Left ventricle myocardium superior (tissue), 1 donor: ENCODE results near the gene ZNF101. TPM values are rescaled to one million over a fixed set of nuclear protein-coding genes. Genes with fewer than 3 reads are reported as not detected.
"Not testable (repeated sequence)": the region's sequence is repeated elsewhere in the genome, so short reads cannot be mapped to it uniquely, and the experiment has no call there.

Experiments used
- ATAC-seq: fragments of 200-7000 bp; cut with Tn5 transposase; one replicate; pipeline ENCODE4 v1.9.1; 2020; ENCODE audit warnings: mild to moderate bottlenecking, moderate library complexity
- DNase-seq: peaks from one replicate; pipeline ENCODE4 v3.0.0-alpha.2; 2020
- intact Hi-C: fragments of 100-400 bp; cut with micrococcal nuclease; formaldehyde crosslinking; loops from one replicate; pipeline ENCODE4 v1.11.0; 2022
- total RNA-seq: library from RNA; stranded (reverse); fragmentation: NEBNext Ultra II Directional; extraction: Animal tissue kit (Norgen Biotek cat#: 25700); gene quantifications from one replicate; pipeline ENCODE4 v1.2.1, GENCODE V29; 2021
- donor health status: DM: no; HTN: yes; CAD: no; lungs with severe emphysema.

Gene ZNF101
- total RNA-seq, 1 donor from 2014 or later: 3.7 TPM

DNA sequence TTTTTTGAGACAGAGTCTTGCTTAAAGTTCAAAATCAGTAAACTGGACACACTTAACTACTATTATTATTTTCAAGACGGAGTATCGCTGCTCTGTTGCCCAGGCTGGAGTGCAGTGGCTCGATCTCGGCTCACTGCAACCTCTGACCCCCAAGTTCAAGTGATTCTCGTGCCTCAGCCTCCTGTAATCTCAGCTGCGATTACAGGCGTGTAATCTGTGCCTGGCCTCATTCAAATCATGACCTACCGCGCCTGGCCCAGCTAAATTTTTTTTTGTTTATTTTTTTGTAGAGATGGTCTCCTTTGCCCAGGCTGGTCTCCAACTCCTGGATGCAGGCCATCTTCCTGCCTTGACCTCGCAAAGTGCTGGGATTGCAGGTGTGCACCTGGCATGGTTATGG is 23.0 kb downstream of the ZNF101 start:
- no peak for ATAC-seq
- no peak for DNase-seq
- intact Hi-C loops: no loop called here

- intact Hi-C loops: no loop called here
- ATAC-seq: no peak
- no peak for DNase-seq
Observed at GRCh38 chr19:19696386-19696785, 27.7 kb downstream of the ZNF101 start.

DNA sequence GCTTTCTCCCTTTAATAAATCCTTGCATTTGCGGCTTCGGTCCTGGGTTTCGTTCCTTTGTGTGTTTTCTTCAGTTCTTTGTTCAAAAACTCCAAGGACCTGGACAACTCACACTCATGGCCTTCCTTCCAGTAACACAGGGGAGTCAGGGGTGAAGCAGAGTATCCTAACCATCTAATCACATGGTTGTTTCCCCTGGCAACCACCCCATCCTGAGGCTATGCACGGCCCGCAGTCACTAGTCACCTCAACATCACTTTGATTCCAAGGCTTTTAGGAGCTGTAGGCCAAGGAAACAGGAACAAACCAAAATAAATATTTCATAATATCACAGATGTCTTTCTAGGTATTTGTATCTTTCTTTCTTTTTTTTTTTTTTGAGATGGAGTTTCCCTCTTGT is 28.9 kb downstream of the ZNF101 start:
- DNase-seq: no peak
- intact Hi-C loops: no loop called here
- no peak for ATAC-seq

DNA sequence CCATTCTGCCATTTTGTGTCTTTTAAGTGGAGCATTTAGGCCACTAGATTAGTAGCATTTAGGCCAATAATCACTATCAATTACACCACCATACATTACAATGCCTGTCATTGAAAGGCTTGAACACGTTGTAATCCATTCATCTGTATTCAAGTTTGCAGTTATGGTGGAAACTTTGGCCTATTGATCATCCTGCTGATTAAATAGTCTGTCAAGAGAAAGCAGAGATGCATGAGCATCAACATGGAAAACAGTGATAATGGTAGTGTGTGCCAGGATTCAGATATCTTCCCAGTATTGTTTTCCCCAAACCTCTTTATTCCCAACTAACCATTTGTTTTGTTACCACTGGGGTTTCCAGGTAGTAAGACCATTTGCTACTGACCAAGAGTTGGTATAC is 31.9 kb downstream of the ZNF101 start:
- DNase-seq, ATAC-seq, intact Hi-C loops: not testable (repeated sequence)

DNA sequence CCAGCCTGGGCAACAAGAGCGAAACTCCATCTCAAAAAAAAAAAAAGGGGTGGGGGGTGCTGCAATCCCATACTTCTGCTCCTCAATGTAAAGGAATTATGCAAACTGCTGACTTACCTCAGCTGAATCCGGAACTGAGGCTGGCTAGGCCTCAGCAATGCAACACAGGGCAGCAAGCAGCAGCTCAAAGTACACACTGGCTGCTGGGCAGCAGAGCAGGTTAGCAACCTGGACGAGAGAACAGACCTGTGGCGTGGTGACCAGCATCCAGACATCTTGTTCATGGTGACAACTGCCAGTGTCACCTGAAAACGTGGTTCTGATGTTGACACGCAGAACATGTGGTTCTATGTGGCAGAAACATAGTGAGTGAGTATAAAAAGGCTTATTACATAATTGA is 36.2 kb downstream of the ZNF101 start:
- no peak for DNase-seq
- intact Hi-C loops: no loop called here
- ATAC-seq: no peak

- no peak for DNase-seq
- intact Hi-C loops: no loop called here
- ATAC-seq: no peak
Observed at GRCh38 chr19:19710506-19710905, 41.9 kb downstream of the ZNF101 start.

DNA sequence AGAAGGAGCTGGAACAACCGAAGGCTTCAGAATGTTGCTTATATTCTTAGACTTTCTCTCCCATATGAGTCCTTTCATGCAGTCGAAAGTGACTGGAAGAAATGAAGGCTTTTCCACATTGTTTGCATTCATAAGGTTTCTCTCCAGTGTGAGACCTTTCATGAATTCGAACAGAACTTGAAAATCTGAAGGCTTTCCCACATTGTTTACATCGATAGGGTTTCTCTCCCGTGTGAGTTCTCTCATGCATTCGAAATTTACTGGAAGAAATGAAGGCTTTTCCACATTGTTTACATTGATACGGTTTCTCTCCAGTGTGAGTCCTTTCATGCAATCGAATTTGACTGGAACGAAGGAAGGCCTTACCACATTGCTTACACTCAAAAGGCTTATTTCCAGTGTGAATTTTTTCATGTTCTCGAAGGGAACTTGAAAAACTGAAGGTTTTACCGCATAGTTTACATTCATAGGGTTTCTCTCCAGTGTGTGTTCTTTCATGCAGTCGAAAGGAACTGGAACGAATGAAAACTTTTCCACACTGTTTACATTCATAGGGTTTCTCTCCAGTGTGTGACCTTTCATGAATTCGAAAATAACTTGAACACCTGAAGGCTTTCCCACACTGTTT is 42.8 kb downstream of the ZNF101 start:
- DNase-seq (no peak), ATAC-seq (no peak)
- intact Hi-C loops: no loop called here

DNA sequence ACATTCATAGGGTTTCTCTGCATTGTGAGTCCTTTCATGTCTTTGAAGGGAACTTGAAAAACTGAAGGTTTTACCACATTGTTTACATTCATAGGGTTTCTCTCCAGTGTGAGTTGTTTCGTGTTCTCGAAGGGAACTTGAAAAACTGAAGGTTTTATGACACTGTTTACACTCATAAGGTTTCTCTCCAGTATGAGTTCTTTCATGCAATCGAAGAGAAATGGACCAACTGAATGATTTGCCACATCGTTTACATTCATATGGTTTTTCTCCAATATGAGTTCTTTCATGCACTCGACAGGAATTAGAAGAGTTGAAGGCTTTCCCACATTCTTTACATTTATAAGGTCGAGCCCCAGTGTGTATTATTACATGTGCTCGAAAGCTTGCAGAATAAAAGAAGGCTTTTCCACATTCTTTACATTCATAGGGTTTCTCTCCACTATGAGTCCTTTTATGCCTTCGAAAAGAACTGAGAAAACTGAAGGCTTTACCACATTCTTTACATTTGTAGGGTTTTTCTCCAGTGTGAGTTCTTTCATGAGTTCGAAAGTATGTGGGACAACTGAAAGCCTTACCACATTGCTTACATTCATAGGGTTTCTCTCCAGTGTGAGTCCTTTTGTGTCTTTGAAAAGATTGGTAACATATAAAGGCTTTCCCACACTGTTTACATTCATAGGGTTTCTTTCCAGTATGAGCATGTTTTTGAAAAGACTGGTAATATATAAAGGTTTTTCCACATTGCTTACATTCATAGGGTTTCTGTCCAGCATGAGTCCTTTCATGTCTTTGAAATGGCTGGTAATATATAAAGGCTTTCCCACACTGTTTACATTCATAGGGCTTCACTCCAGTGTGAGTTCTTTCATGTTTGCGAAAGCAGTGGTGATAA is 43.5 kb downstream of the ZNF101 start:
- no peak for DNase-seq
- intact Hi-C loops: no loop called here
- no peak for ATAC-seq

DNA sequence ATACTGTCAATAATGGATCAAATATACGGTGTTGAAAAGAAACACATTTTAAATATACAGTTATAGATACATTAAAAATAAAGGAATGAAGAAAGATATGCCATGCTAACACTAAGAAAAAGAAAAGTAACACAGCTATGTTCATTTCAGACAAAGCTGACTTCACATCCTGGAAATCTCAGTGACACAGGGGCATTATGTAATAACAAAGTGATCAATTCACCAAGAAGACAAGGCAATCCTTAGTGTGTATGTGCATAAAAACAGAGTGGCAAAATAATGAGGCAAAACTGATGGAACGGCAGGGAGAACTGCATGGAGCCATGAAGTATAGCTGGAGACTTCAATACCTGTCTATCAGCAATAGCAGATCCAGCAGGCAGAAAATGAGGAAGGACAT is 51.2 kb downstream of the ZNF101 start:
- intact Hi-C loops: no loop called here
- ATAC-seq: no peak
- DNase-seq: no peak

GRCh38 chr19:19721896-19722295 is 53.3 kb downstream of the ZNF101 start:
- intact Hi-C loops: no loop called here
- DNase-seq: no peak
- ATAC-seq: no peak

DNA sequence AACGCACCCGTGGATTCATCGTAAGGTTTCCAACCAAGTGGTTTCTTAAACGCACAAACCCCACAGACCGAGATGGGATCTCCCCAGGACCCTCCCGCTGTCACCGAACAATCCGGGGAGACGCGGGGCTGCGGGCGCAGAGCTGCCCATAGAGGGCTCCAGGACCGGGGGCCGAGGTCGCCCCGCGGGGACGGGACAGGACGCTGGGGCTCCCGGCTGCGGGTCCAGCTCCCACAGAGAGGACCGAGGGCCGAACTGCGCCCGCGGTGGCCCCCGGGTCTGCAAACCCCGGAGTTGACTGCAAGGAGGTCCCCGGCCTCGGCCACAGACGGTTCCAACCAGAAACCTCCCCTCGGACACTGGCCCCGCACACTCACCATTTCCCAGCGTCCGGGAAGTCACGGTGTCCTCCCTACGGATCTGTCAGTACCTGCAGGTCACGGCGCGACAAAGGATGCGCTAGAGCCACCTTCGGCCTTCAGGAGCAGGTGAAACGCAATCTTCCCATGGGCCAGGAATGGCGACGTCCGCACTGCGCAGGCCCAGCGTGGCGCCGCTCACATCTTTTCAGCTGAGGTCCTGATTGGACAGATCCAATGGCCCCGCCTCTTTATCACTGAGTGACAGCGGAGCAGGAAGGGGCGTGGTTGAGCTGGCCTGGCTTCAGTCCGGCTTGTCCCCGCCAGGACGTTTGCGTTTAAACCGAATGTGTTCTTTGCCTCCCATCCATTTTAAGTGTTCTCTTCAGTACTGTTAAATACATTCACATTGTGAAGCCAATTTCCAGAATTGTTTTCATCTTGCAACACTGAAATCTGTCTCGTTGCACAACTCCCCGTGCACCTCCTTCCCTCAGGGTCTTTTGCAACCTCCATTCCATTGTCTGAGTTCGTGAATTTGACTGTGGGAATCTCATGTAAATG is 64.2 kb downstream of the ZNF101 start, which contains the start of gene ZNF14:
ZNF14 (minus strand) TSS at position 534 of the 923 bp plus-strand sequence; CDS start at position 380, 154 bp downstream.
- peak; percentile 100 for ATAC-seq
- intact Hi-C loops: no loop called here
- DNase-seq: peak; percentile 93

Other genes starting within 250 kb of the ZNF101 start
- gene TSSK6, start 153.3 kb upstream of the ZNF101 start, total RNA-seq: 0.67 TPM
- gene NDUFA13, start 152.6 kb upstream of the ZNF101 start, total RNA-seq: 1,297 TPM
- gene YJEFN3, start 139.9 kb upstream of the ZNF101 start, total RNA-seq: 9.4 TPM
- gene CILP2, start 130.6 kb upstream of the ZNF101 start, total RNA-seq: 0.50 TPM
- 0.42 TPM for gene PBX4, start 50.2 kb upstream of the ZNF101 start, total RNA-seq
- 1.6 TPM for gene LPAR2, start 40.6 kb upstream of the ZNF101 start, total RNA-seq
- gene GMIP, start 25.2 kb upstream of the ZNF101 start, total RNA-seq: 4.2 TPM
- gene ATP13A1, start 5.2 kb upstream of the ZNF101 start, total RNA-seq: 21.6 TPM
- gene ZNF14, start 64.3 kb downstream of the ZNF101 start, total RNA-seq: 3.6 TPM
- gene ZNF506, start 152.9 kb downstream of the ZNF101 start, total RNA-seq: 9.7 TPM
- gene ZNF253, start 197.0 kb downstream of the ZNF101 start, total RNA-seq: 9.6 TPM
- 2.0 TPM for gene ZNF93, start 232.1 kb downstream of the ZNF101 start, total RNA-seq